ENCODE measurements around the gene WDR75. TPM values are rescaled to one million over a fixed set of nuclear protein-coding genes. Genes with fewer than 3 reads are reported as not detected.
A peak's percentile ranks its signal among the peaks of the same experiment; 100 is the strongest.

Gene WDR75
- total RNA-seq, 1 donor from 2014 or later, result 40.7 TPM

DNA sequence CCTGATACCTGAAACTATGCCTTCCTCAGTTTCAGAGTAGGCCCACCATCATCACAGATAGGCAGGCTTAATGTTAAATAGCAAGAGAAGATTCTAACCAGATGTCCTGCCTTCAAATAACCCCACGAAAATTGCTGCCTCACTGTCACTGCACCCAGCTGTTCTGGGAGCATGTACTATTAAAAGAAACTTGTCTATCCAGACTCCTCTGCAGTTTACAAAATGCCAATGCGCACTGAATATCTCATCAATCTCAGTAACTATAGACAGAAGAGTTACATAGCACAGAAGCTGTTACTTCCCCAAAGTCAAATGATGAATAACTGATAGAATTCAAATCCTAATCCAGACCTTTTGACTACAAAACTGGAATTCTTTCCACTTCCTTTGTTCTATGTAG is 43.9 kb downstream of the WDR75 start:
- H3K9me3 ChIP-seq (ENCODE audit: control insufficient read depth in 3 of 3, low read length in 3 of 3), result no peaks in the 10 kb centered on the region
- H3K27me3 ChIP-seq (ENCODE audit: control insufficient read depth in 3 of 3, insufficient read depth in 3 of 3, low read length in 3 of 3), result no peaks in the 10 kb centered on the region
- H3K36me3 ChIP-seq (ENCODE audit: control insufficient read depth in 3 of 3, insufficient read depth in 3 of 3, low read length in 3 of 3), result no peaks in the 10 kb centered on the region
- H3K4me1 ChIP-seq (ENCODE audit: control insufficient read depth in 3 of 3, insufficient read depth in 3 of 3, low read length in 3 of 3), result peaks cover 7 to 16% (median 8%) of the 10 kb centered on the region in 3 donors
- H3K27ac ChIP-seq (ENCODE audit: low read depth, low read length), result peak overlapping the region; percentile 79
- H3K9ac ChIP-seq (ENCODE audit: low read depth in 1 of 3, low read length in 3 of 3), result peak overlapping the region in 2 of 3 donors; percentile 14 to 20
- H3K4me3 ChIP-seq (ENCODE audit: low read length in 3 of 3), result no peak overlapping the region

DNA sequence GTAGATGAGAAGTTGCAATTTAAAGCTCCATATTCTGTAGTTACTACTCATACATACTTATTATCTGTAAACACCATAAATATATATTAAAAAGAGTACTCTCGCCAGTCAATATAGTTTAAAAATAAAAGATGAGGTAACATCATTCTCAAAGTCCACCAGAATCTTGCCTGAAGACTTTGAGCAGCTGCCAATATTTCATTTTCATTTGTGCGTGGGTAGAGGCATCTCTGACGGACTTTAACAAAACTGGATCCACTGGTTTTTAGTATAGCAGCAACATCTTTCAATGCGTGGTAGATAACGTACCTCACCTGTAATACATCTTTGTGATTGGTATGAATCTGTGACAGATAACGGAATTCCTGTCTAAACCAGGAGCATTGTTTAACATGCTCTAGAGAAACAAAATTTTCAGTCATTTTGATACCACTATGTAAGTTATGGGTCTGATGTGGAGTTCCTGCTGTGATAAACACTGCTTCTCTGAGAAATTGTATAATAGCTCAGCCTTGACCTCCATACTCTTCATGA is 45.0 kb downstream of the WDR75 start:
- H3K27ac ChIP-seq (ENCODE audit: low read depth, low read length), result peak overlapping the region; percentile 79
- H3K27me3 ChIP-seq (ENCODE audit: control insufficient read depth in 3 of 3, insufficient read depth in 3 of 3, low read length in 3 of 3), result no peaks in the 10 kb centered on the region
- H3K4me3 ChIP-seq (ENCODE audit: low read length in 3 of 3), result no peak overlapping the region
- H3K36me3 ChIP-seq (ENCODE audit: control insufficient read depth in 3 of 3, insufficient read depth in 3 of 3, low read length in 3 of 3), result no peaks in the 10 kb centered on the region
- H3K9me3 ChIP-seq (ENCODE audit: control insufficient read depth in 3 of 3, low read length in 3 of 3), result no peaks in the 10 kb centered on the region
- H3K4me1 ChIP-seq (ENCODE audit: control insufficient read depth in 3 of 3, insufficient read depth in 3 of 3, low read length in 3 of 3), result peaks cover 7 to 13% (median 8%) of the 10 kb centered on the region in 3 donors
- no peak overlapping the region for H3K9ac ChIP-seq (ENCODE audit: low read depth in 1 of 3, low read length in 3 of 3)

DNA sequence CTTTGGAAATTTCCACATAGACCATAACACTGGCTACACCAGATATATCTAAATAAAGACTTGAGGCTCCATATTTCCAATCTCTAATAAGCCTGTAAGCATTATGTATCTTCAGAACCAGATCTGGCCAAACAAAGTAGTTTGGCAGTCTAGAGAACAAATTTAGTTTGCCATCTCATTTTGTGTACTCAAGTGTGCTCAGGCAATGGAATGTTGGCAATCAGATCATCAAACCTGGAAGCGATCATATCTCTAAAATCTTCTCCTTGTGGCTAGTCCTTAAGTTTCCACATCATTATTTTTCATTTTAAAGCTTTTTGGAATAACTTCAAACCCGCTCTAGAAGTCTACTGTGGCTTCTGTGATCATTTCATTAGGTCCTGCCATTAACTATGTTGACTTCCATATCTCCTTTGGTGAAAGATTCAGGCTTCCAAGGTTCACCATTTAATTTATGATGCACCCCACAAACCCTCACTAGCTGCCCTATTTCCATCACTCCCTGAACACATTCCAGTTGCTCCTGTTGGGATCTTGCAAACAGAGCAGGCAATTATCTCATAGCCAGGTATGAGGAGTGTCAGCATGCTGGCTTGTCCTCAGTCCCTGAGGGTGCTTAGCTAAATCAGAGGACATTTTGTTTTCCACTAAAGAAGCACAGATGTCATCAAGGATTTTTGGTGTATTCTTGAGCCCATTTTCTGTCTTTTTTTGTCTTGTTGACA is 46.2 kb downstream of the WDR75 start:
- H3K9me3 ChIP-seq (ENCODE audit: control insufficient read depth in 3 of 3, low read length in 3 of 3), result no peaks in the 10 kb centered on the region
- no peak overlapping the region for H3K4me3 ChIP-seq (ENCODE audit: low read length in 3 of 3)
- no peak overlapping the region for H3K9ac ChIP-seq (ENCODE audit: low read depth in 1 of 3, low read length in 3 of 3)
- peaks cover 7 to 16% (median 8%) of the 10 kb centered on the region in 3 donors for H3K4me1 ChIP-seq (ENCODE audit: control insufficient read depth in 3 of 3, insufficient read depth in 3 of 3, low read length in 3 of 3)
- no peaks in the 10 kb centered on the region for H3K36me3 ChIP-seq (ENCODE audit: control insufficient read depth in 3 of 3, insufficient read depth in 3 of 3, low read length in 3 of 3)
- H3K27ac ChIP-seq (ENCODE audit: low read depth, low read length), result peak overlapping the region; percentile 20
- no peaks in the 10 kb centered on the region for H3K27me3 ChIP-seq (ENCODE audit: control insufficient read depth in 3 of 3, insufficient read depth in 3 of 3, low read length in 3 of 3)

DNA sequence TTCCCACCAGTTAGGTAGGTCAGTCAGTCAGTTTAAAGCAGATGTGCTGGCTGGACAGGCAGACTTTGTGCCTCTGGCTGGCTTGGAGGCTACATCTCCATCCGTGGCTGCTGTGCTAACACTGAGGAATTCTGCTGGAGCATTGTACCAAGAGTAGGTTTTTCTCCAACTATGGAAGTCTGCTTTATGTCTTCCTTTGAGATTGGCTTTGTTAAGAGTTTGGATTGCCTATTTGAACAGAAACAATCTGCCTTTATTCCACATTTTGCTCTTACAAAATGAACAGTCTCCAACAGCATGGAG is 46.7 kb downstream of the WDR75 start:
- no peak overlapping the region for H3K9ac ChIP-seq (ENCODE audit: low read depth in 1 of 3, low read length in 3 of 3)
- H3K27ac ChIP-seq (ENCODE audit: low read depth, low read length), result peak overlapping the region; percentile 20

DNA sequence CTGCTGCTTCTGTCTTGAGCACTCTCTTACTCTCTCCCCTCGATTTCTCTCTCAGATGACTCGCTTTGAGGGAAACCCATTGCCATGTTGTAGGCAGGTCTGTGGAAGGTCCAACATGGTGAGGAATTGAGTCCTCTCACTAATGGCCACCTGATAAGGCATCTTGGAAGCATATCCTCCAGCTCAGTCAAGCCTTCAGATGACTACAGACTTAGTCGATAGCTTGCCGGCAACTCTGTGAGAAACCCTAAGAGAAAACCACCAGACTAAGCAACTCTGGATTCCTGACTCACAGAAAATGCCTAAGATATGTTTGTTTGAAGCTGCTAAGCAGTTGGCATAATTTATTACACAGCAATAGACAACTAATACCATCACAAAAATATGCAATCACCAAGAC is 51.2 kb downstream of the WDR75 start:
- Histone ChIP-seq H3K4me1 (ENCODE audit: control insufficient read depth in 3 of 3, insufficient read depth in 3 of 3, low read length in 3 of 3) (peaks cover 0 to 5% (median 0%) of the 10 kb centered on the region in 3 donors), H3K9me3 (ENCODE audit: control insufficient read depth in 3 of 3, low read length in 3 of 3) (no peaks in the 10 kb centered on the region), H3K27ac (ENCODE audit: low read depth, low read length) (no peak overlapping the region), H3K27me3 (ENCODE audit: control insufficient read depth in 3 of 3, insufficient read depth in 3 of 3, low read length in 3 of 3) (no peaks in the 10 kb centered on the region), H3K36me3 (ENCODE audit: control insufficient read depth in 3 of 3, insufficient read depth in 3 of 3, low read length in 3 of 3) (no peaks in the 10 kb centered on the region), H3K9ac (ENCODE audit: low read depth in 1 of 3, low read length in 3 of 3) (no peak overlapping the region), H3K4me3 (ENCODE audit: low read length in 3 of 3) (no peak overlapping the region)

More for the DNA sequence above, 46.7 kb downstream of the WDR75 start:
- Histone ChIP-seq H3K4me3 (ENCODE audit: low read length in 3 of 3) (no peak overlapping the region), H3K27me3 (ENCODE audit: control insufficient read depth in 3 of 3, insufficient read depth in 3 of 3, low read length in 3 of 3) (no peaks in the 10 kb centered on the region), H3K36me3 (ENCODE audit: control insufficient read depth in 3 of 3, insufficient read depth in 3 of 3, low read length in 3 of 3) (no peaks in the 10 kb centered on the region), H3K9me3 (ENCODE audit: control insufficient read depth in 3 of 3, low read length in 3 of 3) (no peaks in the 10 kb centered on the region), H3K4me1 (ENCODE audit: control insufficient read depth in 3 of 3, insufficient read depth in 3 of 3, low read length in 3 of 3) (peaks cover 7 to 18% (median 8%) of the 10 kb centered on the region in 3 donors)

DNA sequence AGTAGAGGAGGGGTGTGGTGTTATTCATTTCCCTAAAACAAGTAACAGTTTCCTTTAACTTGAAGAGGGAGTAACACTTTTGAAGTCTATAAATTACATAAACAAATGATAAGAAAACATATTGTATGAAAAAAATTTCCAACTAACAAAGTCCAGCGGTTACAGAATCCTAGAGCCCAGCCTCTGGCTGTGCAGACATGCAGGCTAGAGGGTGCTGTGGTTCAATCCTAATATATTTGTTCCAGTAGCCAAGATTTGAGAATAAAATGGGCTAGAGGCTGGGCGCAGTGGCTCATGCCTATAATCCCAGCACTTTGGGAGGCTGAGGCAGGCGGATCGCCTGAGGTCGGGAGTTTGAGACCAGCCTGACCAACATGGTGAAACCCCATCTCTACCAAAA is 56.9 kb downstream of the WDR75 start:
- Histone ChIP-seq H3K9me3 (ENCODE audit: control insufficient read depth in 3 of 3, low read length in 3 of 3) (no peaks in the 10 kb centered on the region), H3K36me3 (ENCODE audit: control insufficient read depth in 3 of 3, insufficient read depth in 3 of 3, low read length in 3 of 3) (no peaks in the 10 kb centered on the region), H3K4me3 (ENCODE audit: low read length in 3 of 3) (no peak overlapping the region), H3K27me3 (ENCODE audit: control insufficient read depth in 3 of 3, insufficient read depth in 3 of 3, low read length in 3 of 3) (no peaks in the 10 kb centered on the region), H3K4me1 (ENCODE audit: control insufficient read depth in 3 of 3, insufficient read depth in 3 of 3, low read length in 3 of 3) (no peaks in the 10 kb centered on the region), H3K27ac (ENCODE audit: low read depth, low read length) (no peak overlapping the region), H3K9ac (ENCODE audit: low read depth in 1 of 3, low read length in 3 of 3) (no peak overlapping the region)

GRCh38 chr2:189499137-189499536 is 57.9 kb downstream of the WDR75 start:
- no peaks in the 10 kb centered on the region for H3K36me3 ChIP-seq (ENCODE audit: control insufficient read depth in 3 of 3, insufficient read depth in 3 of 3, low read length in 3 of 3)
- no peaks in the 10 kb centered on the region for H3K4me1 ChIP-seq (ENCODE audit: control insufficient read depth in 3 of 3, insufficient read depth in 3 of 3, low read length in 3 of 3)
- no peaks in the 10 kb centered on the region for H3K27me3 ChIP-seq (ENCODE audit: control insufficient read depth in 3 of 3, insufficient read depth in 3 of 3, low read length in 3 of 3)
- H3K4me3 ChIP-seq (ENCODE audit: low read length in 3 of 3), result no peak overlapping the region
- no peaks in the 10 kb centered on the region for H3K9me3 ChIP-seq (ENCODE audit: control insufficient read depth in 3 of 3, low read length in 3 of 3)
- no peak overlapping the region for H3K27ac ChIP-seq (ENCODE audit: low read depth, low read length)
- no peak overlapping the region for H3K9ac ChIP-seq (ENCODE audit: low read depth in 1 of 3, low read length in 3 of 3)

DNA sequence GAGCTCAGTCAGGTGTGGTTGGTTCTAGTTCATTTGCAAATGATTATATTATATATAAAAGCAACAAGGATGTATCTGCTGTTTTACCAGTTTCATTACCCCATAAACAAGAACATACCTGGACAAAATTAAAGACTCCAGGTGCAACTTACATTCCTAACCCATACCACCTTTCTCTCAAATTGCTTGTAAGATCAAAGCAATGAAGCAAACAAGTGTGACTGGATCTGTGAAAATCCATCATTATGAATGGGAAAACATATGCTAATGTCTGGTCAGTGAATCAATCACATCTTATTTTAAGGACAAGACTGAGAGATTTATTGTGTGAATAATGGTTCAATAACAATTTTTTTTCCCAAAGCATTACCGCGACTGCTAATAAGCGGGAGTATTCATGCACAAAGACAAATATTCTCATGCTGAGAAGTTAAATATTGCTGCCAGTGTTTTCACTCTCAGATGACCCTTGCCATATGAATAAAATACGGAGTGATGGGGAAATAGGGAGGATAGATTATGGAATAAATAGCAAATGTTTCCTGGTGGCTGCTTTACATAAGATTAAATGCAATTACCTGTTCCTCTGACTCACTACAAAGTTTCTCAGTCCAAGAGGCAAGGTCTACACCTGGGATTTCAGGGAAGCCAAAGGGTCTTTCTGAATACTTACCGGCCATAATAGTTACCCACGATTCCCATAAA is 59.3 kb downstream of the WDR75 start:
- Histone ChIP-seq H3K27me3 (ENCODE audit: control insufficient read depth in 3 of 3, insufficient read depth in 3 of 3, low read length in 3 of 3) (no peaks in the 10 kb centered on the region), H3K9ac (ENCODE audit: low read depth in 1 of 3, low read length in 3 of 3) (peak overlapping the region in 2 of 3 donors; percentile 40 to 69), H3K36me3 (ENCODE audit: control insufficient read depth in 3 of 3, insufficient read depth in 3 of 3, low read length in 3 of 3) (no peaks in the 10 kb centered on the region), H3K9me3 (ENCODE audit: control insufficient read depth in 3 of 3, low read length in 3 of 3) (no peaks in the 10 kb centered on the region), H3K27ac (ENCODE audit: low read depth, low read length) (peak overlapping the region; percentile 94), H3K4me3 (ENCODE audit: low read length in 3 of 3) (peak overlapping the region; percentile 56 to 64 (median 62)), H3K4me1 (ENCODE audit: control insufficient read depth in 3 of 3, insufficient read depth in 3 of 3, low read length in 3 of 3) (no peaks in the 10 kb centered on the region)

- Histone ChIP-seq H3K4me1 (ENCODE audit: control insufficient read depth in 3 of 3, insufficient read depth in 3 of 3, low read length in 3 of 3) (no peaks in the 10 kb centered on the region), H3K4me3 (ENCODE audit: low read length in 3 of 3) (peak overlapping the region; percentile 56 to 64 (median 62)), H3K9ac (ENCODE audit: low read depth in 1 of 3, low read length in 3 of 3) (peak overlapping the region; percentile 37 to 69 (median 40)), H3K36me3 (ENCODE audit: control insufficient read depth in 3 of 3, insufficient read depth in 3 of 3, low read length in 3 of 3) (no peaks in the 10 kb centered on the region), H3K9me3 (ENCODE audit: control insufficient read depth in 3 of 3, low read length in 3 of 3) (no peaks in the 10 kb centered on the region), H3K27ac (ENCODE audit: low read depth, low read length) (peak overlapping the region; percentile 94), H3K27me3 (ENCODE audit: control insufficient read depth in 3 of 3, insufficient read depth in 3 of 3, low read length in 3 of 3) (no peaks in the 10 kb centered on the region)
Observed at GRCh38 chr2:189501487-189501886, 60.2 kb downstream of the WDR75 start.

DNA sequence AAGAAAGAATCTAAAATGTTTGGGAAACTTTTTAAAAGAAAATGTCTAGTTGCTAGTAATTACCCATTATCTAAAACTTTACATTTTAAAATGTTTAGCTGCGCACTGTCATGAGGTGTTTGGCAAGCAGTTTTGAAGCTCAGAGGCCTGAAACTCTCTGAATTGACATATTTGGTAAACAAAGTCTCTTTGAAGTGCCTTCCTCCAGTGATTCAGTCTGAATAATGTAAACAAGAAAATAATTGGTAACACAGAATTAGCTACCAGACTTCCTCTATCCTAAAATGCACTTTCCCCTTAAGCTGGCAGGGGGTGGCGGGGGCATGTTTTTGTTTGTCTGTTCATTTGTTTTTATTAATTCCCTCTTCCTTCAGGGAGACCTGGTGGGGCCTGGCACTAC is 61.4 kb downstream of the WDR75 start:
- no peak overlapping the region for H3K4me3 ChIP-seq (ENCODE audit: low read length in 3 of 3)
- no peaks in the 10 kb centered on the region for H3K36me3 ChIP-seq (ENCODE audit: control insufficient read depth in 3 of 3, insufficient read depth in 3 of 3, low read length in 3 of 3)
- peak overlapping the region; percentile 33 for H3K27ac ChIP-seq (ENCODE audit: low read depth, low read length)
- peak overlapping the region in 1 of 3 donors; percentile 11 for H3K9ac ChIP-seq (ENCODE audit: low read depth in 1 of 3, low read length in 3 of 3)
- no peaks in the 10 kb centered on the region for H3K9me3 ChIP-seq (ENCODE audit: control insufficient read depth in 3 of 3, low read length in 3 of 3)
- no peaks in the 10 kb centered on the region for H3K4me1 ChIP-seq (ENCODE audit: control insufficient read depth in 3 of 3, insufficient read depth in 3 of 3, low read length in 3 of 3)
- H3K27me3 ChIP-seq (ENCODE audit: control insufficient read depth in 3 of 3, insufficient read depth in 3 of 3, low read length in 3 of 3), result no peaks in the 10 kb centered on the region

Data from skeletal muscle tissue (tissue), 4 donors.